ENCODE measurements around the gene KIAA0753. TPM values are rescaled to one million over a fixed set of nuclear protein-coding genes. Genes with fewer than 3 reads are reported as not detected.
A peak's percentile ranks its signal among the peaks of the same experiment; 100 is the strongest.

The KIAA0753 gene
- total and polyA plus RNA-seq, 9 of the 15 experiments (the other 6 are each of a cell fraction or from before 2014, with no cell fraction given): 2.0 to 9.0 (median 6.9) TPM

GRCh38 chr17:6640536-6641246 lies at the start of gene KIAA0753, which contains the start of gene TXNDC17 (continued):
- TF ChIP-seq KLF1 (tag; IDR thresholded peaks at IDR 0.05): 0 out of 2 replicates have a peak, but pooled peaks have one; percentile 29
- TF ChIP-seq ZNF707 (CRISPR knock-in tag; conservative IDR thresholded peaks at IDR 0.05): no peak
- peak; percentile 88 for TF ChIP-seq GABPA (tag; conservative IDR thresholded peaks at IDR 0.05; ENCODE audit: low read depth)
- no peak for TF ChIP-seq ZNF174 (CRISPR knock-in tag; IDR thresholded peaks at IDR 0.05)
- no peak for TF ChIP-seq HNRNPUL1 (IDR thresholded peaks at IDR 0.05; ENCODE audit: low read length)
- peak; percentile 44 for TF ChIP-seq CREM (IDR thresholded peaks at IDR 0.05; ENCODE audit: low read depth)
- TF ChIP-seq ZFP1 (CRISPR knock-in tag; IDR thresholded peaks at IDR 0.05): no peak
- no peak for TF ChIP-seq CBFA2T2 (conservative IDR thresholded peaks at IDR 0.05)
- TF ChIP-seq ZNF407 (IDR thresholded peaks at IDR 0.05; ENCODE audit: low read depth): peak; percentile 96
- no peak for TF ChIP-seq SMARCA4 (IDR thresholded peaks at IDR 0.05)
- TF ChIP-seq KDM4B (IDR thresholded peaks at IDR 0.05; ENCODE audit: borderline replicate concordance in 2 of 2, low read depth in 1 of 2): no peak
- TF ChIP-seq NFIC (IDR thresholded peaks at IDR 0.05): peak; percentile 59
- no peak for TF ChIP-seq SMARCB1 (IDR thresholded peaks at IDR 0.05; ENCODE audit: insufficient read length, low read depth)
- peak in 1 of 3 experiments; percentile 51; a peak in 2 of 6 replicates for TF ChIP-seq ZBTB11 (CRISPR knock-in tag; IDR thresholded peaks at IDR 0.05)
- no peak for TF ChIP-seq JUND (IDR thresholded peaks at IDR 0.05; ENCODE audit: borderline replicate concordance, low read depth, low read length)
- no peak for TF ChIP-seq JUND (tag; IDR thresholded peaks at IDR 0.05; ENCODE audit: borderline replicate concordance, low read depth, low read length)
- TF ChIP-seq RUNX1 (IDR thresholded peaks at IDR 0.05; ENCODE audit: low read depth): 0 out of 2 replicates have a peak, but pooled peaks have one; percentile 38

All from K562 (cell line).